Endothelial cell of hepatic sinusoid (primary cell): ENCODE data around the gene DNAJC15.
"Not testable (repeated sequence)": the region's sequence is repeated elsewhere in the genome, so short reads cannot be mapped to it uniquely, and the experiment has no call there.

Experiments
- in situ Hi-C: cut with HindIII; loops from 2 replicates; pipeline ENCODE4 v1.10.0; 2017; ENCODE audit warnings: low sequenced_read_pairs

DNAJC15 gene

GRCh38 chr13:43003010-43003409 lies 20.4 kb upstream of the DNAJC15 start:
- in situ Hi-C loops: no loop called here

GRCh38 chr13:43003729-43004128 lies 19.7 kb upstream of the DNAJC15 start:
- in situ Hi-C loops: no loop called here

DNA sequence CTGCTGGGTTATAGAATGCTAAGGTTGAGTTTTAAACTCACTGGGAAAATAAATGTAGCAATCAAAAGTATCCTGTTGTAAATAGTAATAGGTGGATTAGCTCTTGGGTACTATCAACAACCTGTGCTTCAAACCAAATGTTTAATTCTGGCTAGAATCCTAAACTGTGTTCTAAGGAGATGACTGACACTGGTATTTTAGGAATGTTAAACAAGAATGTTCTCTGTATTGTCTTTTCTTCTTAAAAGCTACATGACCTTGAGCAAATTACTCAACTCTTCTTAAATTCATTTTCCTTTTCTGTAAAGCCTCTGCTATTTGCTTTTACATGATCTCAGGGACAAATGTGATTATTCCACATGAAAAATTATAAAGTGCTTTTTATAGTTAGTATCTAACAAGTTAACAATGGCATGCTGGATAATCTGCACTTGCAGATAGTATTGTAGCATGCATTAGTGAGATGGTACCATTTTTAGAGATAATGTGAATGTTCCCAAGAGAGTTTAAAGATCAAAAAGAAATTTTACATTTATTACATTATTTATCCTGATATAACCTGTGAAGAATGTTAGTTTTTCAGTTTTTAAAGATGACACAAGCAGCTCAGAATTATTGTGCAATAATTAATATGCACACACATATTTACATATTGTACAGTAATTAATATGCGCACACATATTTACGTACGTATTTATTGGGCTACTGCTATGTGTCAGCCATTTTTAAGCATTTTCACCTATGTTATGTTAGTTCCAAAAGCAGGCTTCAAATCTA lies 17.7 kb upstream of the DNAJC15 start:
- in situ Hi-C loops: no loop called here

DNA sequence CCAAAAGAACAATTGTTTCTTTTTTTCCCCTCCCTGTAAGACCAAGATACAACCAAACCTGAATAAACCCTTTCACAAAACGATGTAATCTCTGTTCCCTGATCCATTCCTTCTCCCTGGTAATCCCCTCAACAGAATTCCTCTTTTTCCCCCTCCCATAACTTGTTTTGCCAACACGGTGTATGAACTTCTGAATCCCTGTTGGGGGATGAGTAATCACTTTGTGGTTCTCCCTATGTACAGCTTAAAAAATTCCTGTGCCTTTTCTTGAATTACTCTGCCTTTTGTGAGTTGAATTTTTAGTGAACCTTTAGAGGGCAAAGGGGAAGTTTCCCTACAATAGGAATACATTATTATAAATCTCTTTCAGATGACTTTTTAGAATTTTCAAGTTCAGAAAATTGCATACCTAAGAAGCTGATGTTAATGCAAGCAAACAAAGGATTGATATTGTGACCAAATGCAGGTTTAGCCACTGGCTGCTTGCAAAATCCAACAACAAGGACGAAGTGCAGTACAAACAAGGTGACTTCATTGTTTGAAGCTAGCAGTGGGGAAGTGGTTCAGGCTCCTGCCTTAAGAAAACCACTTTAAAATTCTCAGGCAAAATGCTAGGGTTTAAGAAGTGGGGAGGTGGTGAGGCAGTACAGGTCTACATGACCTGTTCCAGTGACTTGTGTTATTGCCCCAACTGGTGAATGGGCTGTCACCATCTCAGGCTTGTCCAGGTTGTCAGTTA lies 16.3 kb upstream of the DNAJC15 start:
- in situ Hi-C loops: no loop called here

DNA sequence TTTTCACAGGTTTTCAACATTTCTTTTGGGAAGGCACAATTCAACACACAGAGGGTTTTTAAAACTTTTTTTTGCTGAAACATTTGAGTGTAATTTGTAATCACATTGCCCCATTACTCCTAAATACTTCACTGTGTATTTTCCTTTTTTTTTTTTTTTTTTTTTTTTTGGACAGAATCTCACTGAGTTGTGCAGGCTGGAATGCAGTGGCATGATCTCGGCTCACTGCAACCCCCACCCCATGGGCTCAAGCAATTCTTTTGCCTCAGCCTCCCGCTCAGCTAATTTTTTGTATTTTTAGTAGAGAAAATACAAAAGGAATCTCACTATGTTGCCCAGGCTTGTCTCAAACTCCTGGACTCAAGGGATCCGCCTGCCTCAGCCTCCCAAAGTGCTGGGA lies 14.8 kb upstream of the DNAJC15 start:
- in situ Hi-C loops: no loop called here

- in situ Hi-C loops: no loop called here
Observed at GRCh38 chr13:43009506-43009905, 13.9 kb upstream of the DNAJC15 start.

GRCh38 chr13:43014162-43014561 lies 9.2 kb upstream of the DNAJC15 start:
- in situ Hi-C loops: no loop called here

GRCh38 chr13:43016226-43016625 lies 7.2 kb upstream of the DNAJC15 start:
- in situ Hi-C loops: no loop called here

DNA sequence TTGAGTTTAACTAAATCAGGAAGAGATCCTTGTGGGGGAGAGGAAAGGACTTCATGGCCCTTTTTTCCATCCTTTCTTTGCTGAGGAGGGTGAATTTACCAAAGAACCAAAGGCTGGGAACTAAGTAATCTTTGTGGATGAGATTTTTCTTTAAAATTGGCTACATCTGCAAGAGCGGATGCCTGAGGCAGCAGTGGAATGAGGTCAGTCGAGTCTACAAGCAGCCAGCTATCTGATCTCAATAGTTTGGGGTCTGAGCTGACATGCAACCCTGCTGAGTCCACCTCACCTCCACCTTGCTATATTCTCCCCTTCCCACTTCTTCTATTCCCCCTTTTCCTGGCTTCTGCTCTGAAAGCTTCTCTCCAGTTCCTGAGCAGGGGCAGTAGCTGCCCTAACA lies 3.6 kb upstream of the DNAJC15 start:
- in situ Hi-C loops: no loop called here

DNA sequence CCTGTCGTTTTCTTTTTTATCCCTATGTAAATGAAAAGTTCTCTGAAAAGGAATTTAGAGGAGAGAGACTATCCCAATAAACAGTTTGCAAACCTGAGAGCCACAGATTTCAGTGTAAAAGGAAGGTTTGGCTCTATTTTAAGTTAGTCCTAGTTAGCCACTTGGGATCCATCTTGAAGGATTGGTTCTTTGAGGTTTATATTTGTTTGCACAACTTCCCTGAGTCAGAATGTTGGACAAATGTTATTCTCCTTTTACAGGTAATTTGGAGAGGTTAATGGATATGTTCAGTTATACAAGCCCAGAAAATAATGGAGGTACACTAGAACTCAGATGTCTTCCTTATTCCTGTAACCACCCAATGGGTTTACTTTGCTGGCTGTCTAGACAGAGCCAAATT lies 2.6 kb upstream of the DNAJC15 start:
- in situ Hi-C loops: no loop called here

DNA sequence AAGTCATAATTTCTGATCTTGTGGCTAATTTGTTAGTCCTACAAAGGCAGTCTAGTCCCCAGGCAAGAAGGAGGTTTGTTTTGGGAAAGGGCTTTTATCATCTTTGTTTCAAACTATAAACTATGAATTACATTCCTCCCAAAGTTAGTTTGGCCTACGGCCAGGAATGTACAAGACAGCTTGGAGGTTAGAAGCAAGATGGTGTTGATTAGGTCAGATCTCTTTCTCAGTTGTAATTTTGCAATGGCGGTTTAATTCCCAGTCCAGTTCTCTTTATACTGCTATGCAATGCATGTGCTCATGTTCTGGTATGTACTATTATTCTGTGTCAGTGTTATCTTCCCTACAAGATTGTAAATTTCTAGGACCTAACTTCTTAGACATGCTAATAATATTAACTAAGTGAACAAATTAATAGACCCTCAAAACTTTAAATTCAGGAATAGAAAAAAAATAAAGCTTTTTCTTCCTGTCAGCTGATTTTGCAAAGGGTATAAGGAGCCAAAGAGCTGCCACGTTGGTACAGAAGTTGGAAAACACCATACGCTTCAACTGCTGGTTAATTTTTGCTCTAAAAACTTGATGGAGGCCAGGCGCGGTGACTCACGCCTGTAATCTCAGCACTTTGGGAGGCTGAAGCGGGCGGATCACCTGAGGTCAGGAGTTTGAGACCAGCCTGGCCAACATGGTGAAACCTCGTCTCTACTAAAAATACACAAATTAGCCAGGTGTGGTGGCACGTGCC lies 1.3 kb upstream of the DNAJC15 start:
- in situ Hi-C loops: no loop called here

DNA sequence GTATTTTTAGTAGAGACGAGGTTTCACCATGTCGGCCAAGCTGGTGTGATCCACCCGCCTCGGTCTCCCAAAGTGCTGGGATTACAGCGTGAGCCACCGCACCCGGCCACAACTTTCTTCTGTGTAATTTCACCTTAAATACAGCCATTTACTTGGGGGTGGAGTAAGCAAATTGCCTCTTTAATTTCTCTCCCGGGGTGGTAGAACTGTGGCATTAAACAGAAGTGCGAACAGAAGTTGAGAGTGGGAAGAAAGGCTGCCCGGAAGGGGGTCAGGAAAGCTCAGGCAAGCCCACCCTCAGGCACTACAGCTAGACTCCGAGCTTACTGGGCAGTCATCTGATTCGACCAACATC lies 475 bp upstream of the DNAJC15 start:
- in situ Hi-C loops: no loop called here

GRCh38 chr13:43026262-43026661 lies 2.9 kb downstream of the DNAJC15 start:
- in situ Hi-C loops: no loop called here

- in situ Hi-C loops: no loop called here
Observed at GRCh38 chr13:43030548-43030947, 7.2 kb downstream of the DNAJC15 start.

DNA sequence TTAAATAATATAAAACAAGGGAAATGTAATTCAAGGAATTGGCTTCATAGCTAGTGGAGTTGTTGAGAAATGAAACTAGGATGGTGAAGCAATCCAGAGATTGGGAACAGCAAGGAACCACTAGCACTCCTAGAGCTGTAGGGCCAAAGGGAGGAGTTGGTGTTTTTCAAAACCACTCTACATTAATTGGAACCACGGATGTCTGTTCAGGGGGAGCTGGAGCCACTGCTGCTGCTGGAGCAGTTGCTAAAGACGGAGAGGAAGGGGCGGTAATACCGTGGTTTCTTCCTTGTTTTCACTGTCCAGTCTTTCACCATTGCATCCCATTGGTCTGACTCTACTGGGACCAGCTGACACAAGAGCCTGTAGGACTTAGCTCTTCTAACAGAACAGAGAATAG lies 8.5 kb downstream of the DNAJC15 start:
- in situ Hi-C loops: no loop called here

GRCh38 chr13:43033038-43033437 lies 9.7 kb downstream of the DNAJC15 start:
- in situ Hi-C loops: no loop called here

GRCh38 chr13:43036351-43037250 lies 13.2 kb downstream of the DNAJC15 start:
- in situ Hi-C loops: loop anchor here (5.0 kb wide), 1 partner anchor 49 kb away; no protein-coding TSS in a partner anchor

DNA sequence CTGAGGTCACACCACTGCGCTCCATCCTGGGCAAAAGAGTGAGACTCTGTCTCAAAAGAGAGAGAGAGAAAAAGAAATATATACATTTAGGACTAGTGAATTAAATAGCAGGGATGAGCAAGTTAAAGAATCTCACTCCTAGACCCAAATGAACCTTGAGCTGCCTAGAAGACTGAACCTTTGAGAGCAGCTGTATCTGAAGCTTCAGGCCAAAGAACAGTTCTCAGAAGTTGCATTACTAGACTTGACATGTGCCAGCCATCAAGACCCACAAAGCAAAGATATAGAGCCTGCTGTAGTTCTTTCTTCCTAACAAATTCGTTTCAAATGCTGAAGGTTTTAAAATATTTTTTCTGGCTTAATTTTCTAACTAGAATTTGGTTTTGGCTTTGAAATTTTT lies 16.6 kb downstream of the DNAJC15 start:
- in situ Hi-C loops: loop anchor here (5.0 kb wide), 1 partner anchor 53 kb away; no protein-coding TSS in a partner anchor

- in situ Hi-C loops: not testable (repeated sequence)
Observed at GRCh38 chr13:43040581-43041368, 17.4 kb downstream of the DNAJC15 start.

GRCh38 chr13:43041369-43041921 lies 18.1 kb downstream of the DNAJC15 start:
- in situ Hi-C loops: no loop called here
